Neural progenitor cell (in vitro differentiated cells): ENCODE measurements around the gene CTXN2.

Source experiments
- CTCF ChIP-seq: fragments of 200-600 bp; sonication (generic); IDR thresholded peaks from 2 replicates; pipeline ENCODE4 v1.5.1; 2017; ENCODE audit warnings: antibody characterized with exemption, mild to moderate bottlenecking
- EZH2phosphoT487 ChIP-seq: fragments of 200-600 bp; sonication (generic); IDR thresholded peaks from 2 replicates; pipeline ENCODE4 v1.6.1; 2017; ENCODE audit warnings: antibody characterized with exemption

GRCh38 chr15:48242015-48242414, 50.5 kb downstream of the CTXN2 start:
- TF ChIP-seq CTCF (no peak), EZH2phosphoT487 (no peak)
